SH-SY5Y (cell line): ENCODE measurements around the gene GNB4.

ENCODE experiments used
- GATA2 ChIP-seq: IDR thresholded peaks from 2 replicates; pipeline ENCODE4 v1.6.1; 2011; ENCODE audit warnings: mild to moderate bottlenecking, low read depth, low read length
- GATA3 ChIP-seq: IDR thresholded peaks from 2 replicates; pipeline ENCODE4 v1.6.1; 2011; ENCODE audit warnings: low read depth, mild to moderate bottlenecking, low read length, moderate library complexity

DNA sequence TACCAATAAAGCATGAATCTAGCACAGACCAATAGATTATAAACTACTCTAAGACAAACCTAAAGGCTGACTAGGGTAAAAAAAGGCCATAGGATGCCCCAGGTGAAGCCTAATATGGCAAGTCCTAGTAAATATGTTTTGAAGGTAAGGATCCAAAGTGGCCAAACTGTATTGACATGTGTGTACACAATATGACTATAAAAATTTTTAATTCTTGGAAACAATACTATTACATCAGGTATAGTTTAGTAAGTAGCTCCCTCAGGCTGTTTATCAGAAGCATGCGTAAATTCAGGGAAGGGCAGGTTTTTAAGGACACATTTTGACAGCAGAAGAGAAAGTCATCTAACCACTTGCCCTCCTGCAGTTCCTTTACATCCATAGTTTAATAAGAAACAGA is 18.8 kb downstream of the GNB4 start:
- TF ChIP-seq GATA2 (no peak), GATA3 (no peak)
